Liver (tissue), 3 donors: ENCODE measurements around the gene IQSEC3.

Source experiments
- ATF3 ChIP-seq: IDR thresholded peaks from 2 replicates; pipeline ENCODE4 v1.6.1; 2016; ENCODE audit warnings: antibody characterized with exemption
- RAD21 ChIP-seq, 2 donors: IDR thresholded peaks; 2 replicates each; pipeline ENCODE4 v1.6.1; 2016; ENCODE audit warnings: antibody characterized with exemption in 2 of 2, mild to moderate bottlenecking in 2 of 2
- RXRA ChIP-seq, 2 donors: IDR thresholded peaks; 2 replicates each; pipeline ENCODE4 v1.6.1; 2017 to 2018; ENCODE audit warnings: antibody characterized with exemption in 2 of 2, mild to moderate bottlenecking in 1 of 2
- SP1 ChIP-seq: IDR thresholded peaks from 2 replicates; pipeline ENCODE4 v1.6.1; 2018; ENCODE audit warnings: antibody characterized with exemption, mild to moderate bottlenecking
- YY1 ChIP-seq: IDR thresholded peaks from 2 replicates; pipeline ENCODE4 v1.6.1; 2016; ENCODE audit warnings: antibody characterized with exemption, mild to moderate bottlenecking
- TF ChIP-seq, protein P1 (sequence below): fragments of 150-350 bp; IDR thresholded peaks from 2 replicates; pipeline ENCODE4 v1.5.1; 2017; ENCODE audit warnings: improper control_type of control experiment, low read depth, low read length; ENCODE audit not compliant: missing input control
- donor health status: healthy.
- donor health status: healthy.

- TF ChIP-seq ATF3 (no peak), SP1 (no peak), YY1 (no peak), RXRA (IDR thresholded peaks at IDR 0.05) (no peak), RAD21 (IDR thresholded peaks at IDR 0.05) (no peak)
- TF ChIP-seq, protein P1, sequence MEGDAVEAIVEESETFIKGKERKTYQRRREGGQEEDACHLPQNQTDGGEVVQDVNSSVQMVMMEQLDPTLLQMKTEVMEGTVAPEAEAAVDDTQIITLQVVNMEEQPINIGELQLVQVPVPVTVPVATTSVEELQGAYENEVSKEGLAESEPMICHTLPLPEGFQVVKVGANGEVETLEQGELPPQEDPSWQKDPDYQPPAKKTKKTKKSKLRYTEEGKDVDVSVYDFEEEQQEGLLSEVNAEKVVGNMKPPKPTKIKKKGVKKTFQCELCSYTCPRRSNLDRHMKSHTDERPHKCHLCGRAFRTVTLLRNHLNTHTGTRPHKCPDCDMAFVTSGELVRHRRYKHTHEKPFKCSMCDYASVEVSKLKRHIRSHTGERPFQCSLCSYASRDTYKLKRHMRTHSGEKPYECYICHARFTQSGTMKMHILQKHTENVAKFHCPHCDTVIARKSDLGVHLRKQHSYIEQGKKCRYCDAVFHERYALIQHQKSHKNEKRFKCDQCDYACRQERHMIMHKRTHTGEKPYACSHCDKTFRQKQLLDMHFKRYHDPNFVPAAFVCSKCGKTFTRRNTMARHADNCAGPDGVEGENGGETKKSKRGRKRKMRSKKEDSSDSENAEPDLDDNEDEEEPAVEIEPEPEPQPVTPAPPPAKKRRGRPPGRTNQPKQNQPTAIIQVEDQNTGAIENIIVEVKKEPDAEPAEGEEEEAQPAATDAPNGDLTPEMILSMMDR, result no peak
Observed at GRCh38 chr12:148676-149416, 82.3 kb downstream of the IQSEC3 start.
